Measurements from ENCODE around the gene BLCAP.

Gene BLCAP, protein sequence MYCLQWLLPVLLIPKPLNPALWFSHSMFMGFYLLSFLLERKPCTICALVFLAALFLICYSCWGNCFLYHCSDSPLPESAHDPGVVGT

DNA sequence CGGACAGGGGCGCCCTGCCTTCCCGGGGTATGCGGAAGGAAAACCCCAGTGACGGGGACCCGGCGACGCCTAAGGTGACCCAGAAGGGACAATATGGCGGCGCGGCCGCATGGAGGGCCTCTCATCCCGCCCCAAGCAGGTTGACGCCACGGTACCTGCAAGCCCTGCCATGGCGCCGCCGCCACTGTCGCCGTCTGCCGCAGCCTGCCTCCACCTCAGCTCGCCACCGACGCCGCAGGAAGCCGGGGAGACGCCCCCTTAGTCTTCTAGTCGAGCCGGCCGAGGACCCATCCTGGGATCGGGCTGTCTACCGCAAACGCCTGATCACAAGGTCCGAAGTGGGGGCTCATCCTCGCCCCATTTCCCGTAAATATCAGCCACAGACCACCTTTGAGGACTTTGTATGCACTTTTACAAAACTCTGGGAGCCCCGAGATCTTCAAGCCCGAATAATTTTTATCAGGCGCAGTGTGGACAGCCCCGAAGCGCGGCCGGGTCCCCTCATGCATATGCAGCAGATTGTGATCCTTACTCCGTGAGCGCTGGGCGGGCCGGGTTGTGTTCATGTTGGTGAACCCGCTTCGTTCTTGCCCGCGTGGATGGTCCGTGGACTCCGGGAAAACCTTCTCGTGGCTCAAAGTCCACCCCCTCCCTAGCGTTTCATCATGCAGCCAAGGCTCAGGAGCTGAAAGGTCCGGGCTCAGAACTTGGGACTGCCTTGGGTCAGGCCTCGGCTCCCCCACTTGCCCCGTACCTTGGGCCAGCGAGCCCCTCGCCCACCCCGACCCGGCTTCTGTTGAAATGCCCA, at the start of gene BLCAP:
TSS of gene BLCAP (minus strand) at position 239 of the 808 bp plus-strand sequence. CDS start 8,702 bp downstream, outside the sequence.
- peak; percentile 96 for DNase-seq

DNA sequence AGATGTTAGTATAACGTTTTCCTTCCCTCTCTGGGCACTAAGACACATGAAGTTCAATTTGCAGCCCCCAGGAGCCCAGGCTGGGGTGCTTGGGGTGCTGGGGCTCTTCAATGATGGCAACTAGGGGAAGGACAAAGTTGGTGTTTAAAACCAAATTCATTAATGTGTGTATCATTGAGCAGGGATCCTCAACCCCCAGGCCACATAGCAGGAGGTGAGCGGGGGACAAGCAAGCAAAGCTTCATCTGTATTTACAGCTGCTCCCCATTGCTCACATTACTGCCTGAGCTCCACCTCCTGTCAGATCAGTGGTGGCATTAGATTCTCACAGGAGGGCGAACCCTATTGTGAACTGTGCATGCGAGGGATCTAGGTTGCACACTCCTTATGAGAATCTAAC, 49.8 kb upstream of the BLCAP start:
- peak; percentile 4 for DNase-seq

DNA sequence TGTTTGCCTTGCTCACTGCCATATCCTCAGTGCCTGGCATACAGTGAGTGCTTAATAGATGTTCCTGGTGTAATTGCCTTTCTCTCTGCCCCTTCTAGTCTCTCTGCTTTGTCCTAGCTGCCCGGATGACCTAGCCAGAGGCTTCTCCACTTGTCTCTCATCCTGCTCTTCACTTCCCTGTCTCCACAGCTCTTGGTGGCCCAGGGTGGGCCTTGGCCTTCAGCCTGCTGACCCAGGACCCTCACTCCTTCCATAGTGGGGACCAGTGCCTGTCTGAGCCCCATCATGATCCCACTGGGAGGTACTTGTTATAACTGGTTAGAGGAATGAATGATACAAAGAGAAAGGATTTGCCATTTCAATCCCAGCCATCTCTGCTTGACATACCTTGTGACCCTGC, 49.2 kb upstream of the BLCAP start:
- peak; percentile 50 for DNase-seq

DNA sequence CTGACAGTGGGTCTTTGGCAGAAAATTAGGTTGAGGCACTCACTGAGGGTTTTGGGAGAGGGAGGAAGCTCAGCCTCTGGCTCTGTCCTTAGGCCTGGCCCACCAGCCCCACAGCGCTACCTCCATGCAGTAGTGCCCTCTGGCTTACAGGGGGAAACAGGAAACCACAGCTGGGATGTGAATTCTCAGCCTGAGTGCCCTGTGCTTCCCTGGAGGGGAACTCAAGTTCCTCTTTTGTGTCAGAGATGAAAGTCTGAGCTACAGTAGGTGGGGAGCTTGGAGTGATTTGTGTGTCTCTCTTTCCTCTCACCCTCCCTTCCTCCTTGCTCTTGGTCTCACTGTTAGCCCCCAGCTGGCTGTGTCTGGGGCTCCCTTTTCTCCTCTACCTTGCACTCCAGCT, 48.2 kb upstream of the BLCAP start:
- peak; percentile 50 for DNase-seq

DNA sequence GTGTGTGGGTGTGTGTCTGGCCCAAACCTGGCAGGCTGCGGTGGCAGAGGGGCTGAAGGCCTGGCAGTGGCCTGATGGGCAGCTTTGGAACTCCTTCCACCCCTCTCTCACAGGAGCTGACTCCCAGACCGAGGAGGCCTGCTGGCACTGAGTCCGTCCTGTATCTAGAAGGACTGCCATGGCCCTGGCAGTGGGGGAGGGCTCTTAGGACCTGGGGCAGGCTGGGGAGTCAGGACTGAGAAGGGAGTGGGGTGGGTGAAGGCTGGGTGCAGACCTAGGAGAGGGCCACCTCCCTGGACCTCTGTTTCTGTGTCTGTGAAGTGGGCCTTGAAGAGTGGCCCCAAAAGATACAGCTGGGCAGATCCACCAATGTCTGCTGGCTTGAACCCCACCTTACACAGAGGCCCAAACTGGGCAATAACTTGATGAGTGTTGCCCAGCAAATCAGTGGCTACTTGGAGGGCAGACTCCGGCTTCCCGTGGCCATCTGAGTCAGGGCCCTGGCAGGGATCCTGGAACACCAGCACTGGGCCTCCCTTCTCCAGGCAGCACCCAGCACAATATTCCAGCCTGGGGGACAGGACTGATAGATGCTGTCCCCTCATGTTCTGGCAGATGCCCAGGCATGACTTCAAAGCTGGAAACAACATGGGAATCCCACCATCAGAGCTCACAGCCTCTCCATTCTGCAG, 46.7 kb upstream of the BLCAP start:
- DNase-seq, result no peak

DNA sequence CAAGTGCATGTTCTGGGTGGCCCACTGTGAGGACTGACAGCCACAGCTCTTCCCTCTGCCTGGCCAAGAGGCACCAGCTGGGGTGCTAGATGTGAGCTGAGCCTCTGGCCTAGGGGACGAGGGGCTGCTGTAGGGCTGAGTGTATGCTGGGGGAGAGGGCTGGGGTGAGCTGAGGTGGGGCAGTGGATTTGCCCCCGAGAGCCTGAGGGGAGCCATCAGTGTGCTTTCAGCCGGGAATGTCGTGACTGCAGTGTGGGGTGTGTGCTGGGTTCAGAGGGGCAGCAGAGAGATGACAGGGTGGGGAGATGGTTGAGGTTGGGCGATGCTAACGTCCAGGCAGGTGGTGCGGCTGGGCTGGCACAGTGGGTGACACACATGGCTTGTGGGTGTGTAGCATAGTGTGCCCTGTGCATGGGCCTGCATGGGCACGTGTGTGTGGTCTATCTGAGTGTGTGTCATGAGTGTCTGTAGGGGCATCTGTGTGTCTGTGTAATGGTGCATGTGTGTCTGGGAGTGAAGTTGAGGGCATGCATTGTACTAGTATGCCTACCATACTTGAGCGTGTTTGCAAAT, 46.0 kb upstream of the BLCAP start:
- DNase-seq, result no peak

DNA sequence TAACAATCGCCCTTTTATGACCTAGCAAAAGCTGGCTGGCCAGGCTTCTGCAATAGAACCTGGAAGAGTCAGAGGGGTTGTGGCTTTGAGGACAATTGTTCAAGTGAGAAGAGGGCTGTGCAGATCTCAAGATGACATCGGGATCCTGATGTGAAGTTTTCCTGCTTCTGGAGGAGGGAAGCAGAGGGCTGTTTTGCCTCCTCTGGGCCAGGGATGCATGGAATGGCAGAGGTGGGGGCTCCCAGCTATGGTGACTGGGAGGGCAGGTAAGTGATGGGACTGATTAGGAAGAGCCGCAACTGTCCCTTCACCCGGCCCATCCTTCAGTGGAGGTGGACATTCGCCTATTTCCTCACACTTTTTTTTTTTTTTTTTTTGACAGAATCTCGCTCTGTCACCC, 43.4 kb upstream of the BLCAP start:
- DNase-seq, result no peak

DNA sequence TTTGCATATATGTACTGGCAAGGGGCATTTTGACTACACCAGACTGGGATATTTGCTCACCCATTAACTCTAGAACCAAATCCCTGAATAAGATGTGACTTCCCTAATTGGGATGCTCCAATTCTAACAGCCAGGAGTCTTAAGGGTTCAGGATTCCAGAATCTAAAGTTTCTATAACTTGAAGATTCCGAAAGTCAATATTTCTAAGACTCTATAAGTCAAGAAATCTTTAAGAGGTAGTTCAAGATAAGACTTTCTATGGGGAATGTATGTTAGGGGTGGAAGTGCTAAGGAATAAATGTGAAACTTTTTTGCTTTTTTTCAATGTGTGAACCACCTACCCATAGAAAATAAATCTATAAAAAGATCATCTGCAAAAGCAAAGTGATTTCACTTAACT, 42.7 kb upstream of the BLCAP start:
- DNase-seq, result no peak

DNA sequence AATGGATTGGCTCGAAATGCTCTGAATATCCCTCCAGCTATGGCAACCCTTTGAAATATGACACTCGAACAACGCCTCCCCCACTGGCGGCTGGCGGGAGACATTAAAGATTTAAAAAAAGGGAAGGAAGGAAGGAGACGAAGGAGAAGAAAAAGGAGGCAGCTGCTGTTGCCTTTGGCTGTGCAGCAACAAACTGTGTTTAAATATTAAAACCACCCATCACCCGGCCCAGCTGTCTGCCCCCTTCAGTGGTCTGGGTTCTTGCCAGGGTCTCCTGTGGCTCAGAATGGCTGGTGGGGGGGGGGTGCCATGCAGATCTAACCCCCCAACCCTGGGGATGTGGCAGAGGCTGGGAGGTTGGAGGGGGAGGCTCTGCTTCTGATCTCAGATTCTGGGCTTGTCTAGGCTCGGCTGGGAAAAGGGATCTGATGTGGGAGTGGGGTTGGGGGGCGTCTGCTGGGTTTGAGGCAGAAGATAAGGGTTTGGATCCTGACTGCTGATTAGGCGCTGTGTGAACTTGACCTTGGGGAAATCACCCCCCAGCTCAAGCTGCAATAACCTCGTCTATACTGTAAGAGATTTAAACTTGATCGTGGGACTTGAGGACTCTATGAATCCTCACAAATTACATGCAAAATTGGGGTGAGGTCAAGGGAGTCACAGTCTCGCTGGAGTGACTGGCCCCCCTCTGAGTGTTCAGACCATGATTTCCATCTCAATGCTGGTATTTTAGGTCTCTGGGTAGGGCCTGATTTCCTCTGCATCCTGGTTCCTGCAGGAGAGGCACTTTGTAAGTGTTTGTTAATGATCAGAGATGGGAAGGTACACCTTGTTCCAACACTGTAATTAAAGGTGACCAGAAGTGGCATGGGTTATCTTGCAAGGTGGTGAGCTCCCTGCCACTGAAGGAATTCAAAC, 40.3 kb upstream of the BLCAP start:
- peak; percentile 50 for DNase-seq

DNA sequence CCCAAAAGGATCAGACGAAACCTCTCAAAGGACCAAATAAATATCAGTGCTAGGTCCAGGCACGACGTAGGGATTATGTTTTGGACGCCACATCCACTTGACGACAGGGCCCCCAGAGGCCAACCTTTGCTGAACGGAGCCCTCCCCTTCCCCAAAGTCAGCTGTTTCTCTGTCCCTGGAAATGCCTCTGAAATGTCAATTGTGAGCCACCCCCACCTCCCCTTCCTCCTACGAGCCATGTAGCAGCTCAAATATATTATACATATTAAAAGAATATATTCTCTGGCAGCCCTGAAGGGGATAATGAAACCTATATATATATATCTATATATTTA, 39.6 kb upstream of the BLCAP start:
- DNase-seq, result peak; percentile 22

DNA sequence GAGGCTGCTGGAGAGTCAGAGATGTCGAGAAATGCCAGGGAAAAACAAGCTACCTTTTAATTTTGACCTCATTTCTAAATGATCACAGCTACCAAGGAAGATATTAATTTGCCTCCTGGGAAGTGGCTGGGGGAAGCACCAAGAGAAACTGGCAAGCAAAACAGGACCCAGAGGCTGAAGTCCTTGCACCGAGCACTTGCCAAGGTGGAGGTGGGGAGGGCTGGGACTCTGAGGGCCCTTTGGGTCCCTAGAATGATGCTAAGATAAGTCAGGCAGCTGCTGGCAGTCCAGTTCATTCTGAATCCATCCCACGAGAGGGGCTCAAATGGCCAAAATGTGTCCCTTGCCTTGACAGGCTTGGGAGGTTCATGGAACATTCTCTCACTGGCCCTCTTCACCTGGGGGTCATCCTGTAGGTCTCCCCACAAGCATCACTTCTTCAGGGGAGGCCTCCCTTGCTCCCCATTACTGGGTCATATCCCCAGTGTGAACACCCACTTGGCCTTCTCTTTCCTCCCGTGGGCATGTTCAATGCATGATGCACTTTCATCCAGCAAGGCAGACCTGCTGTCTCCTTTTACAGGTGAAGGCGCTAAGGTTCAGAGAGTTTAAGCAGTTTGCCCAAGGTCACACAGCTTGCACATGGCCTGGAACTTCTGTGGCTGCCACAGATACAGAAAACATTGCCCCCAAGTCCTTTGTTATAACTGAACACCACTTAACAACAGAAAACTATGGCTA, 39.1 kb upstream of the BLCAP start:
- peak; percentile 34 for DNase-seq

DNA sequence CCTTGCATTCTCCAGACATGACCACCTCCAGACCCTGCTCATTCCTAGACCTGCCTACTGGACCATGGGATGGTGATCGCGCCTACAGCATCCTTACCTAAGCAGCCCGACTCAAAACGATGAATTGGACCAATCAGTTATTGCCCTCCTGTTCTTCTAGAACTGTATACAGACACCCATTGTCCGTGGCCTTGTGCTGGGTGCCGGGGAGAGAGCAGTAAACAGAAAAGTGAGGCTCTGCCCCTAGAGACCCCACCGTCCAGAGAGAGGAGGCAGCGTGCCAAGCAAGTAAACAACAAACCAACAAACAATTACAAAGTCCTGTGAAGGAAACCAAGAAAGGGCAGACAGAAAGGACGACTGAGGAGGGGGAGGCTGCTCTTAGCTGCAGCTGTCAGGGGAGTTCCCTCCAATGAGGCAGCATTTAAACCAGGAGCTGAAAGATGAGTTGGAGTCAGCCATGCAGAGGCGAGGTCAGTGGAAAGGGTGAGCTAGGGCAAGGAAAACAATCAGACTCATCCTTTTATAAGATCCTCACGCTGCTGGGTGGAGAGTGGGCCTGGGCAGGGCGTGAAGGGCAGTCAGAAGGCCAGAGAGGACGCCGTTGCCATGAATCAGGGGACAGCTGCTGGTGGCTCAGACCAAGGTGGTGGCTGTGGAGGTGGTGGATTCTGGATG, 37.6 kb upstream of the BLCAP start:
- peak; percentile 52 for DNase-seq

DNA sequence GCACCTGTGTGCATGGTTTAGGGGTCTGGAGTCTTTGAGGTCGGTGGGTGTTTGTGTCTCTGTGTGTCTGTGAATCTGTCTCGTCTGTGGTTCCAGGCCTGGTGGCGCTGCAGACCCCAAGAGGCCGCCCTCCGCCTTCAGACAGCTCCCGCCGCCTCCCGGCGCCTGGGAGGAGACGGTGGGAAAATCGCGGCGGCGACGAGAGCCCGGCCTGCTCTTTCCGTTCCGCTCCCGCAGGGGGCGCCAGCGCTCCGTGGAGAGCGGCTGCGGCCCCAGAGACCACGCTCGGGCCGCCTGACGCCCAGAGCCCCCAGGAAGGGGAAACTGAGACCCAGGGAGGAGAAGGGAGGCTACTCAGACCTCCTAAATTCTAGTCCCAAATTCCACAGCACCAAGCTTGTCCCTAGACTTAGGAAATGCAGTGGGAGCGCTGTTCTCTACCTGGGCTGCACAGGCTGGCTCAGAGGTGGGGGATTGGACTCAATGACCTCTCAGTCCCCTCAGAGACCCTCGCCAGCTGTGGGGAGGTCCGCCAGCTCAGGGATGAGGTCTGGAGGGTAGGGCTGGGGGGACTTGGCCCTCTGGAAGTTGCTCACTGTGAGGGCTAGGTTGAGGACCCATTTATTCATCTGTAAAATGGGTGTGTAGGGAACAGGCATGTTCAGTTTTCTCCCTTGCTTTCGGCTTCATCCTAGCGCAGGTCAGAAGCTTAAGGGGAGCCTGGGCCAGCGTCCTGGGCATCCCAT, 36.9 kb upstream of the BLCAP start:
- peak; percentile 77 for DNase-seq

DNA sequence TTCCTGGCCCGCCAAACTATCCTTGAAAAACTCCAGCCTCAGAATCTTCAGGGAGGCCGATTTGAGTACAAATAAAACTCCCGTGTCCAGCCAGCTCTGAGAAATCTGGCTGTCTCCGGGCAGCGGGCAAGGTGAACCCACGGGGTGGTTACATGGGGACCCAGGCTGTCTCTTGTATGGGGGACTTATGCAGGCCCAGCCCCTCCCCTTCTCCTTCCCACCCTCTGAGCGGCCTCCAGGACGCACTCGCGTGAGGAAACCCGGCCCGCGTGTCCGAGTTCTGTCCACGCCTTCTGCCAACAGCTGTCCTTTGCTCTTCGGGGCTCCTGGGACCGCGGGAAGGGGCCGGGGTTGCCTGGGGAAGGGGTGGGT, 36.3 kb upstream of the BLCAP start:
- peak; percentile 38 for DNase-seq

DNA sequence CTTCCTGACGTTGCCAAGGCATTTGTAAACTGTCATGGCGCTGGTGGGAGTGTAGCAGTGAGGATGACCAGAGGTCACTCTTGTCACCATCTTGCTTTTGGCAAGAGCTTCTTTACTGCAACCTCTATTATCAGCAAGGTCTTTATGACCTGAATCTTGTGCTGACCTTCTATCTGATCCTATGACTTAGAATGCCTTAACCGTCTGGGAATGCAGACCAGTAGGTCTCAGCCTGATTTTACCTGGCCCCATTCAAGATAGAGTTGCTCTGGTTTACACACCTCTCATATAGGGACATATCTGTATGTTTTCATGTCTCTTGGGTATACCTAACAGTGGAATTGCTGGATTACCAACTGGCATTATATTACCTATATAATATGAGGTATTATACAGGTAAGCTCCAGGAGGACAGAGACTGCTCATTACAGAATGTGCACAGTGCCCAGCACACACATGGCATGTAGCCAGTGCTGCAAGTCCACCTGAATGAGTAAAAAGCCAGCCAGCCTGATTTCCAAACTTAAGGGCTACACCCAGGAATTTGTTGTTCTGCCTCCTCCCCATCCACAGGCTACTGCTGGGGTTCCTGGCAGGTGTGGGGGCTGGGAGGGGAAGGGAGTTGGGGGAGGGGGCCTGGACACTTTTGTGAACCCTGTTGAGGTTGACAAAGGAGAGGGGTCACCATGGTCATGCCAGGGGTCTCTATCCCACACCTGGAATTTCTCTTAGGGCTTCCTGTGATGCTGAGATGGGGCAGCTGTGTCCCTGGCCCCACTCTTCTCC, 35.2 kb upstream of the BLCAP start:
- peak; percentile 49 for DNase-seq

DNA sequence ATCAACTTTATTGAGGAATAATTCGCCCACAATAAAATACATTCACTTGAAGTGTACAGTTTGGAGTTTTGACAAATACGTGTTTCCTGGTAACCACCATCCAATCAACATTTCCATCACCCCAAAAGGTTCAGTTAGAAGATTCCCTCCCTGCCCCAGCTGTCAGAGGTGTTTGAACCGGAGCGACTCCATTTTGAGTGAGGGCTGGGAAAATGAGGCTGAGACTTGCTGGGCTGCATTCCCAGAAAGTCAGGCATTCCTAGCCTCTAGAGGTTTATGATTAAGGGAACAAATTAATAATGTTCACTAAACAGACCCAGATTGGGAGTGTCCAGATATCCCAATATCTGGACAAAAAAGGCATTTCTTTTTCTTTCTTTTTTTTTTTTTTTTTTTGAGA, 33.0 kb upstream of the BLCAP start:
- DNase-seq, result no peak

DNA sequence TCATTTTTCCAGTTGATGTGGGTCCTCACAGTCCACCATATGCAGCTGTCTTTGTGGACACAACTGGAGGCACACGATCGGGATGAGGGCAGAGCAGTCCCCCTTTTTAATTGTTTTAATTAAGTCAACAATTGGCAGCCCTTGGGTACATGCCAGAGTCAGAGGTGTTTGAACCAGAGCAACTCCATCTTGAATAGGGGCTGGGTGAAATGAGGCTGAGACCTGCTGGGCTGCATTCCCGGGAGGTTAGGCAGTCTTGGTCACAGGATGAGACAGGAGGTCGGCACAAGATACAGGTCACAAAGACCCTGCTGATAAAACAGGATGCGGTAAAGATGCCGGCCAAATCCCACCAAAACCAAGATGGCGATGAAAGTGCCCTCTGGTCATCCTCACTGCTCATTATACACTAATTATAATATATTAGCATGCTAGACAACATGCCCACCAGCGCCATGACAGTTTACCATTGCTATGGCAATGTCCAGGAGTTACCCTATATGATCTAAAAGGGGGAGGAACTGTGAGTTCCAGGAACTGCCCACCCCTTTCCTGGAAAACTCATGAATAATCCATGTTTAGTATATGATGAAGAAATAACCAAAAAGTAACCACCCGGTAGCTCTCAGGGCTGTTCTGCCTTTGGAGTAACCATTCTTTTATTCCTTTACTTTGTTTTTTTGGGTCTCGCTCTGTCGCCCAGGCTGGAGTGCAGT, 31.8 kb upstream of the BLCAP start:
- DNase-seq, result peak; percentile 16

DNA sequence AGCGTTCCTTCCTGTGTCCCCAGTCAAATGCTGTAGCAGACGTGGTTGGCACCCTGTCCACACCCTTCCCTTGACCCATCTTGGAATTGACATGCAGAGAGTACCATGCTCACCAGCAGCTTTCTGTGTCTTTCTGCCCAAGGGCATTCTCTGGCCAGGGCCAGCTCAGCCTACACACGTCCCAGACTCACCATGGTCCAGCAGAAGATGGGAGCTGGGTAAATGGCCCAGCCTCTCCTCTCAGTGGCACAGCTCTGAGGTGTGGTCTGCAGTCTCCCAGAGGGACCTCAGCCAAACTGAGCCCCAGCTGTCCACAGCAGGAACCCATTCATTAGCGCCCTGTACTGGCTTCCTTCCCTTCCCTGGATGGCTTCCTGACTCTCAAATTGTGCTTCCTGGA, 31.1 kb upstream of the BLCAP start:
- DNase-seq, result peak; percentile 57

DNA sequence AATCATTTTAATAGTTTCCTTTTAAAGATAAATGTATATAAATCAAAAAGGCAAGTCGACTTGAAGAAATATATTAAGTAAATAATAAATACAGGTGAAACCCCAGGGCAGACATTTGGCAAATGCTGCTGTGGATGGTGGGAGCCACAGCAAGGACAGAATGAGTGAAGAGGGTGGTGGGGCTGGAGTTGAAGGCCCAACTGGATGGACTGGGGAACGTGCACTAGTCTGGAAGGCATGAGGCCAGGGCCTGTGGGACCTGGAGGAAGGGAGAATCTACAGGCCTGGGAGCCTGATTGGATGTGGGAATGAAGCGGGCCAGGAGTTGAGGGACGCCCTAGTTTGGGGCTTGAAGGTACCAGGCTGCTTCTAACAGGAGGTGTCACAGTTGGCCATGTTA, 30.6 kb upstream of the BLCAP start:
- DNase-seq, result peak; percentile 14

Measured in activated effector memory CD4-positive, alpha-beta T cell treated with anti-CD3 and anti-CD28 coated beads, Interleukin-2, amount 50 U/mL, for 16 hours (primary cell).